DOHH2 (cell line): ENCODE measurements around the gene RNF224.

ENCODE experiments used
- EZH2phosphoT487 ChIP-seq: fragments of 200-600 bp; sonication (generic); IDR thresholded peaks from 2 replicates; pipeline ENCODE4 v1.6.1; 2017; ENCODE audit warnings: borderline replicate concordance, mild to moderate bottlenecking, antibody characterized with exemption, low read length, moderate library complexity, mixed read lengths
- TF ChIP-seq, protein P1 (sequence below): fragments of 200-600 bp; sonication (generic); IDR thresholded peaks from one replicate; pipeline ENCODE4 v1.5.1; 2014; ENCODE audit warnings: antibody characterized with exemption, mild to moderate bottlenecking, low read depth, low read length; ENCODE audit not compliant: poor library complexity, severe bottlenecking

DNA sequence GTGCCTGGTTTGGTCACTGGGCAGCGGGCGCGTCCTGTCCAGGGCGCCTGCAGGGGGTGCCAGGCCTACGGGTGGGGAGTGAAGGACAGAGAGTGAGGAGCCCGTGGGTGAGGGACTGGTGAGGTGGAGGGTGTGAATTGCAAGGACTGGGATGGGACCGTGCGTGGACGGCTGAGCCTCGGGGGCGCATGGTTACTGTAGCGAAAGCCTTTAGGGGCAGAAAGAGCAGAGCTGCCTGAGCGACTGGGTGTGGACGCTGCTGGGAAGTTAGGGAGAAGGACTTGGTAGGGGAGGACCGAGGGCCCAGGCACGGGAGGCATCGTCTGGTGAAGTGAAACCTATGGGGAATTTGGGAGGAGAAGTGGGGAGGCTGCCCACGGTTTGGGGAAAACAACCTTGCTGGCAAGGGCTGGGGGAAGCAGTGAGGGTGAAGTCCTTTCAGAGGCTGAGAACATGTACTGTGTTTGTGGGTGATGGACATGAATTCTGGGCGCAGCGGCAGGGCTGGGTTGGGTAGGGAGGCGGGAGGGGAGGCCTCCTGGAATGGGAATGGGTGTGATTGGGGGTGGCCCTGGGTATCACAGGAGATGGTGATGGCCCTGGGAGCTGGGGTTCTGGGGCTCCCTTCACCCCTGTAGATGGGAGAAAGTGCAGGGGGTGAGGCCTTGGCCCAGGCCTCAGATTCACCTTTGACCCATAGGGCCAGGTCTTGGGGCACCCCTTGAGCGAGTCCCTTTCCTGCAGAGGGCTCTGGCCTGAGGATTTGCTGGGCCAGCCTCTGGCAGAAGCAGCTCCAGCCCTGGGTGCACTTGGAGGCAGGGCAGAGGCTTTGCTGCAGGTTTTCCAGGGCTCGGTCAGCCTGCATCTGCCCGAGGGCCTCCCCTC is 48.5 kb downstream of the RNF224 start:
- TF ChIP-seq, protein P1, sequence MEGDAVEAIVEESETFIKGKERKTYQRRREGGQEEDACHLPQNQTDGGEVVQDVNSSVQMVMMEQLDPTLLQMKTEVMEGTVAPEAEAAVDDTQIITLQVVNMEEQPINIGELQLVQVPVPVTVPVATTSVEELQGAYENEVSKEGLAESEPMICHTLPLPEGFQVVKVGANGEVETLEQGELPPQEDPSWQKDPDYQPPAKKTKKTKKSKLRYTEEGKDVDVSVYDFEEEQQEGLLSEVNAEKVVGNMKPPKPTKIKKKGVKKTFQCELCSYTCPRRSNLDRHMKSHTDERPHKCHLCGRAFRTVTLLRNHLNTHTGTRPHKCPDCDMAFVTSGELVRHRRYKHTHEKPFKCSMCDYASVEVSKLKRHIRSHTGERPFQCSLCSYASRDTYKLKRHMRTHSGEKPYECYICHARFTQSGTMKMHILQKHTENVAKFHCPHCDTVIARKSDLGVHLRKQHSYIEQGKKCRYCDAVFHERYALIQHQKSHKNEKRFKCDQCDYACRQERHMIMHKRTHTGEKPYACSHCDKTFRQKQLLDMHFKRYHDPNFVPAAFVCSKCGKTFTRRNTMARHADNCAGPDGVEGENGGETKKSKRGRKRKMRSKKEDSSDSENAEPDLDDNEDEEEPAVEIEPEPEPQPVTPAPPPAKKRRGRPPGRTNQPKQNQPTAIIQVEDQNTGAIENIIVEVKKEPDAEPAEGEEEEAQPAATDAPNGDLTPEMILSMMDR, result no peak
- no peak for TF ChIP-seq EZH2phosphoT487
